H9 (cell line): ENCODE data around the gene DCAF8. TPM values are rescaled to one million over a fixed set of nuclear protein-coding genes. Genes with fewer than 3 reads are reported as not detected.

Source experiments
- DNase-seq: peaks from one replicate; pipeline ENCODE4 v3.0.0-alpha.2; 2017
- H2AFZ ChIP-seq: one replicate; pipeline ENCODE4 v1.6.1; 2013; ENCODE audit warnings: mild to moderate bottlenecking, low read length, control low read depth, moderate library complexity
- H2AK5ac ChIP-seq: 2 replicates; pipeline ENCODE4 v1.6.1; 2013; ENCODE audit warnings: low read length, control low read depth, mixed read lengths; ENCODE audit not compliant: insufficient read length
- H2BK120ac ChIP-seq: one replicate; pipeline ENCODE4 v1.6.1; 2013; ENCODE audit warnings: low read depth, mild to moderate bottlenecking, low read length, control low read depth, inconsistent platforms; ENCODE audit not compliant: poor library complexity, severe bottlenecking
- H2BK12ac ChIP-seq: 2 replicates; pipeline ENCODE4 v1.6.1; 2013; ENCODE audit warnings: low read length, control low read depth, mixed read lengths, low read depth; ENCODE audit not compliant: insufficient read length
- H2BK15ac ChIP-seq: 2 replicates; pipeline ENCODE4 v1.6.1; 2013; ENCODE audit warnings: low read depth, low read length, control low read depth
- H2BK20ac ChIP-seq: one replicate; pipeline ENCODE4 v1.6.1; 2013; ENCODE audit warnings: low read depth, mild to moderate bottlenecking, low read length, control low read depth, inconsistent platforms; ENCODE audit not compliant: poor library complexity, severe bottlenecking
- H2BK5ac ChIP-seq: 2 replicates; pipeline ENCODE4 v1.6.1; 2013; ENCODE audit warnings: low read length, control low read depth, mixed read lengths; ENCODE audit not compliant: insufficient read length
- H3K14ac ChIP-seq: 2 replicates; pipeline ENCODE4 v1.6.1; 2013; ENCODE audit warnings: low read length, control low read depth; ENCODE audit not compliant: insufficient read depth
- H3K18ac ChIP-seq: 2 replicates; pipeline ENCODE4 v1.6.1; 2013; ENCODE audit warnings: low read depth, mild to moderate bottlenecking, mixed read lengths, low read length, control low read depth; ENCODE audit not compliant: insufficient read length
- H3K23ac ChIP-seq: 2 replicates; pipeline ENCODE4 v1.6.1; 2013; ENCODE audit warnings: low read length, control low read depth, mixed read lengths, low read depth; ENCODE audit not compliant: insufficient read length
- H3K23me2 ChIP-seq: 2 replicates; pipeline ENCODE4 v1.6.1; 2013; ENCODE audit warnings: low read depth, mild to moderate bottlenecking, mixed read lengths, low read length, control low read depth; ENCODE audit not compliant: insufficient read length, poor library complexity, severe bottlenecking
- H3K27ac ChIP-seq: 2 replicates; pipeline ENCODE4 v1.5.1; 2013; ENCODE audit warnings: low read length, control low read depth, mixed read lengths, low read depth; ENCODE audit not compliant: insufficient read length
- H3K27me3 ChIP-seq: 2 replicates; pipeline ENCODE4 v1.6.1; 2013; ENCODE audit warnings: low read length, control low read depth, inconsistent platforms; ENCODE audit not compliant: insufficient read depth
- H3K4ac ChIP-seq: 2 replicates; pipeline ENCODE4 v1.6.1; 2013; ENCODE audit warnings: low read depth, mild to moderate bottlenecking, control low read depth, inconsistent platforms, low read length, moderate library complexity
- H3K4me1 ChIP-seq: 2 replicates; pipeline ENCODE4 v1.6.1; 2013; ENCODE audit warnings: low read length, control low read depth, inconsistent platforms; ENCODE audit not compliant: insufficient read depth
- H3K4me2 ChIP-seq: 2 replicates; pipeline ENCODE4 v1.6.1; 2013; ENCODE audit warnings: low read length, control low read depth, mixed read lengths; ENCODE audit not compliant: insufficient read length, insufficient read depth
- H3K56ac ChIP-seq: 2 replicates; pipeline ENCODE4 v1.6.1; 2013; ENCODE audit warnings: low read depth, mild to moderate bottlenecking, mixed read lengths, low read length, control low read depth; ENCODE audit not compliant: insufficient read length
- H3K79me1 ChIP-seq: 2 replicates; pipeline ENCODE4 v1.6.1; 2013; ENCODE audit warnings: low read depth, mild to moderate bottlenecking, moderate library complexity, low read length, control low read depth, inconsistent platforms; ENCODE audit not compliant: insufficient read depth, poor library complexity, severe bottlenecking
- H3K79me2 ChIP-seq: 2 replicates; pipeline ENCODE4 v1.6.1; 2013; ENCODE audit warnings: low read length, control low read depth, inconsistent platforms; ENCODE audit not compliant: insufficient read depth
- H3K9ac ChIP-seq: 2 replicates; pipeline ENCODE4 v1.6.1; 2013; ENCODE audit warnings: low read length, control low read depth, mixed read lengths; ENCODE audit not compliant: insufficient read length; ENCODE audit errors: extremely low read depth
- H3K9me3 ChIP-seq: one replicate; pipeline ENCODE4 v1.6.1; 2013; ENCODE audit warnings: low read depth, low read length, inconsistent platforms; ENCODE audit not compliant: control insufficient read depth
- H3T11ph ChIP-seq: one replicate; pipeline ENCODE4 v1.6.1; 2013; ENCODE audit warnings: mild to moderate bottlenecking, low read length, control low read depth, inconsistent platforms
- H4K20me1 ChIP-seq: one replicate; pipeline ENCODE4 v1.6.1; 2013; ENCODE audit not compliant: control insufficient read depth, insufficient read length, insufficient read depth
- H4K5ac ChIP-seq: 2 replicates; pipeline ENCODE4 v1.6.1; 2013; ENCODE audit warnings: low read depth, mild to moderate bottlenecking, mixed read lengths, low read length, control low read depth; ENCODE audit not compliant: insufficient read length
- H4K8ac ChIP-seq: replicated peaks from 2 replicates; pipeline ENCODE4 v1.6.1; 2013; ENCODE audit warnings: low read length, control low read depth, mixed read lengths, low read depth; ENCODE audit not compliant: insufficient read length
- H4K91ac ChIP-seq: 2 replicates; pipeline ENCODE4 v1.6.1; 2013; ENCODE audit warnings: low read depth, mild to moderate bottlenecking, moderate library complexity, mixed read lengths, low read length, control low read depth; ENCODE audit not compliant: insufficient read length
- H3K27ac Mint-ChIP-seq, 3 experiments: 2 replicates in 2 of 3; 3 replicates in 1 of 3; pipeline ENCODE4 v1.8.0; 2020 to 2021; ENCODE audit warnings: mixed read lengths in 3 of 3, mild to moderate bottlenecking in 1 of 3, moderate library complexity in 1 of 3
- H3K27me3 Mint-ChIP-seq: 2 replicates; pipeline ENCODE4 v1.8.0; 2021; ENCODE audit warnings: low read depth, mild to moderate bottlenecking, moderate library complexity, mixed read lengths
- H3K36me3 Mint-ChIP-seq, 3 experiments: 2 replicates in 2 of 3; 3 replicates in 1 of 3; pipeline ENCODE4 v1.8.0; 2020 to 2021; ENCODE audit warnings: low read depth in 3 of 3, mixed read lengths in 3 of 3; ENCODE audit not compliant: insufficient read depth in 1 of 3
- H3K4me1 Mint-ChIP-seq, 2 experiments: 2 replicates each; pipeline ENCODE4 v1.8.0; 2020; ENCODE audit warnings: mixed read lengths in 2 of 2
- H3K4me3 Mint-ChIP-seq, 2 experiments: 2 replicates in 1 of 2; 3 replicates in 1 of 2; pipeline ENCODE4 v1.8.0; 2020 to 2021; ENCODE audit warnings: mild to moderate bottlenecking in 2 of 2, mixed read lengths in 2 of 2, moderate library complexity in 1 of 2
- H3K9me3 Mint-ChIP-seq, 2 experiments: 2 replicates in 1 of 2; 3 replicates in 1 of 2; pipeline ENCODE4 v1.8.0; 2020; ENCODE audit warnings: mild to moderate bottlenecking in 2 of 2, mixed read lengths in 2 of 2, moderate library complexity in 1 of 2
- CTCF ChIP-seq: fragments of 200-600 bp; sonication (generic); conservative IDR thresholded peaks from 3 replicates; pipeline ENCODE4 v1.8.0; 2021; ENCODE audit warnings: antibody characterized with exemption, mild to moderate bottlenecking
- WGBS: extraction: QIAGEN DNeasy Blood & Tissue Kit; methylation state at CpG from one replicate; pipeline ENCODE4 v1.1.7; 2013; ENCODE audit warnings: missing lambda C conversion rate, low lambda C conversion rate, mixed read lengths; ENCODE audit not compliant: insufficient read length; ENCODE audit errors: extremely low coverage; 5-methylcytosine and 5-hydroxymethylcytosine counted together
- total RNA-seq: library from RNA; stranded (reverse); gene quantifications from 2 replicates; pipeline ENCODE4 v1.2.1, GENCODE V29; 2021

The DCAF8 gene
- total RNA-seq, 1 experiment from 2014 or later: 106 TPM

GRCh38 chr1:160227561-160227960, 34.8 kb downstream of the DCAF8 start:
- Histone ChIP-seq H3K23ac (no peak overlapping the region), H3K18ac (no peak overlapping the region), H2BK15ac (no peak overlapping the region), H3K56ac (no peak overlapping the region), H3K27me3 (no peaks in the 10 kb centered on the region), H2AFZ (no peak overlapping the region), H3K4ac (no peak overlapping the region), H2BK12ac (no peak overlapping the region), H3K79me2 (no peaks in the 10 kb centered on the region), H3K4me1 (no peaks in the 10 kb centered on the region), H2BK120ac (no peak overlapping the region), H4K91ac (no peak overlapping the region), H2BK5ac (no peak overlapping the region), H4K5ac (no peak overlapping the region), H2AK5ac (no peak overlapping the region), H4K20me1 (no peaks in the 10 kb centered on the region), H3K4me2 (no peak overlapping the region), H4K8ac (no peak overlapping the region), H3K9ac (no peak overlapping the region), H2BK20ac (no peak overlapping the region), H3K23me2 (no peaks in the 10 kb centered on the region), H3K14ac (no peak overlapping the region), H3K79me1 (no peaks in the 10 kb centered on the region), H3K27ac (no peak overlapping the region), H3T11ph (no peak overlapping the region), H3K9me3 (no peaks in the 10 kb centered on the region)
- H3K4me3 Mint-ChIP-seq: no peak overlapping the region
- H3K36me3 Mint-ChIP-seq: peaks cover 26 to 64% (median 40%) of the 10 kb centered on the region in 3 experiments; a peak in 6 of 7 replicates
- no peaks in the 10 kb centered on the region for H3K9me3 Mint-ChIP-seq
- no CpG with 5 or more reads among the region's 1 CpG for WGBS
- DNase-seq: no peak
- H3K27me3 Mint-ChIP-seq: no peaks in the 10 kb centered on the region
- no peak overlapping the region for H3K27ac Mint-ChIP-seq
- no peaks in the 10 kb centered on the region for H3K4me1 Mint-ChIP-seq
- TF ChIP-seq CTCF: no peak
